ENCODE data around the gene CLDN6. TPM values are rescaled to one million over a fixed set of nuclear protein-coding genes. Genes with fewer than 3 reads are reported as not detected.
A peak's percentile ranks its signal among the peaks of the same experiment; 100 is the strongest.

Gene CLDN6
- total and polyA plus RNA-seq, 9 of the 15 experiments (the other 6 are each of a cell fraction or from before 2014, with no cell fraction given), result 0.22 to 0.75 (median 0.38) TPM; not detected in 3

DNA sequence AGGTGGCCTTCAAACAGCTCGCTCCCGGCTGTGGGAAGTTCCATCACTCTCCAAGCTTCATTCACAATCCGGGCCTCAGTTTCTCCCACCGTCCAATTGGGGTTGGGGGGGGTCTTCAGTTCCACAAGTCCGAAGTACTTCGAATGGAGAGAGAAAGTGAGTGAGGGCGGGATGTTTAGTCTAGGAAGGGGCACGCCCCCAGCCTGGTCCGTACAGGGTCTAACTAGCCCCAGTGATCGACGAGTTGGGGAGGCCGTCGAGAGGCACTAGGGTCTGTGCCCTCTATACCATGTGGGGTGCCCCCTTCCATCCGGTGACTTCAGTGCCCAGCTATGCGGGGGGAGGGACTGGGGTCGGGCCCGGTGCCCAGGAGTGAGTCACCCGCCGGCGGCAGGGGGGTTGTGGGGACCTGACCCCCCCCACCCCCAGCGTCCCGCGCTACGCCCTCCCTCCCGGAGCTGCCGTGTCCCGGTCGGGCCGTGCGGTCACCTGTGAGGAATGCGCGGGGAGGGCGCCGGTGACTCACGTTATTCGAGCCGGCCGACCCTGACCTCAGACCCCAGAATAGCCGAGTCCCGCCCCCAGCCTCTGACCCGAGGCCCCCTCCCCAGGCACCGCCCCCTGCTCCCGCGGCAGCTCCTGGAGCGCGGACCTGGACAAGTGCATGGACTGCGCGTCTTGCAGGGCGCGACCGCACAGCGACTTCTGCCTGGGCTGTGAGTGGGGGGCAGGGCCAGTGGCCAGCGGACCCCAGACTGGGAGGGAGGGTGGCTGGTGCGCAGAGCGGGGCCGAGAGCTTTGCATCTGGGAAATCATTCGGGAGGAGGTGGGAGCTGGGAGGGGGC lies 2.8 kb upstream of the CLDN6 start (continued):
- TF ChIP-seq, protein P1, sequence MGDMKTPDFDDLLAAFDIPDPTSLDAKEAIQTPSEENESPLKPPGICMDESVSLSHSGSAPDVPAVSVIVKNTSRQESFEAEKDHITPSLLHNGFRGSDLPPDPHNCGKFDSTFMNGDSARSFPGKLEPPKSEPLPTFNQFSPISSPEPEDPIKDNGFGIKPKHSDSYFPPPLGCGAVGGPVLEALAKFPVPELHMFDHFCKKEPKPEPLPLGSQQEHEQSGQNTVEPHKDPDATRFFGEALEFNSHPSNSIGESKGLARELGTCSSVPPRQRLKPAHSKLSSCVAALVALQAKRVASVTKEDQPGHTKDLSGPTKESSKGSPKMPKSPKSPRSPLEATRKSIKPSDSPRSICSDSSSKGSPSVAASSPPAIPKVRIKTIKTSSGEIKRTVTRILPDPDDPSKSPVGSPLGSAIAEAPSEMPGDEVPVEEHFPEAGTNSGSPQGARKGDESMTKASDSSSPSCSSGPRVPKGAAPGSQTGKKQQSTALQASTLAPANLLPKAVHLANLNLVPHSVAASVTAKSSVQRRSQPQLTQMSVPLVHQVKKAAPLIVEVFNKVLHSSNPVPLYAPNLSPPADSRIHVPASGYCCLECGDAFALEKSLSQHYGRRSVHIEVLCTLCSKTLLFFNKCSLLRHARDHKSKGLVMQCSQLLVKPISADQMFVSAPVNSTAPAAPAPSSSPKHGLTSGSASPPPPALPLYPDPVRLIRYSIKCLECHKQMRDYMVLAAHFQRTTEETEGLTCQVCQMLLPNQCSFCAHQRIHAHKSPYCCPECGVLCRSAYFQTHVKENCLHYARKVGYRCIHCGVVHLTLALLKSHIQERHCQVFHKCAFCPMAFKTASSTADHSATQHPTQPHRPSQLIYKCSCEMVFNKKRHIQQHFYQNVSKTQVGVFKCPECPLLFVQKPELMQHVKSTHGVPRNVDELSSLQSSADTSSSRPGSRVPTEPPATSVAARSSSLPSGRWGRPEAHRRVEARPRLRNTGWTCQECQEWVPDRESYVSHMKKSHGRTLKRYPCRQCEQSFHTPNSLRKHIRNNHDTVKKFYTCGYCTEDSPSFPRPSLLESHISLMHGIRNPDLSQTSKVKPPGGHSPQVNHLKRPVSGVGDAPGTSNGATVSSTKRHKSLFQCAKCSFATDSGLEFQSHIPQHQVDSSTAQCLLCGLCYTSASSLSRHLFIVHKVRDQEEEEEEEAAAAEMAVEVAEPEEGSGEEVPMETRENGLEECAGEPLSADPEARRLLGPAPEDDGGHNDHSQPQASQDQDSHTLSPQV (IDR thresholded peaks at IDR 0.05), result no peak; the same call in 1 of the 2 replicates
- no peak for TF ChIP-seq KLF6 (CRISPR knock-in tag; IDR thresholded peaks at IDR 0.05; ENCODE audit: borderline replicate concordance)
- TF ChIP-seq FIP1L1 (IDR thresholded peaks at IDR 0.05; ENCODE audit: low read depth, low read length, poor library complexity, severe bottlenecking), result peak; percentile 81
- TF ChIP-seq SMARCA4 (IDR thresholded peaks at IDR 0.05), result peak; percentile 70; the same call in 1 of the 2 replicates
- no peak for TF ChIP-seq CREBBP (IDR thresholded peaks at IDR 0.05; ENCODE audit: low read depth, low read length)
- TF ChIP-seq, protein P2, sequence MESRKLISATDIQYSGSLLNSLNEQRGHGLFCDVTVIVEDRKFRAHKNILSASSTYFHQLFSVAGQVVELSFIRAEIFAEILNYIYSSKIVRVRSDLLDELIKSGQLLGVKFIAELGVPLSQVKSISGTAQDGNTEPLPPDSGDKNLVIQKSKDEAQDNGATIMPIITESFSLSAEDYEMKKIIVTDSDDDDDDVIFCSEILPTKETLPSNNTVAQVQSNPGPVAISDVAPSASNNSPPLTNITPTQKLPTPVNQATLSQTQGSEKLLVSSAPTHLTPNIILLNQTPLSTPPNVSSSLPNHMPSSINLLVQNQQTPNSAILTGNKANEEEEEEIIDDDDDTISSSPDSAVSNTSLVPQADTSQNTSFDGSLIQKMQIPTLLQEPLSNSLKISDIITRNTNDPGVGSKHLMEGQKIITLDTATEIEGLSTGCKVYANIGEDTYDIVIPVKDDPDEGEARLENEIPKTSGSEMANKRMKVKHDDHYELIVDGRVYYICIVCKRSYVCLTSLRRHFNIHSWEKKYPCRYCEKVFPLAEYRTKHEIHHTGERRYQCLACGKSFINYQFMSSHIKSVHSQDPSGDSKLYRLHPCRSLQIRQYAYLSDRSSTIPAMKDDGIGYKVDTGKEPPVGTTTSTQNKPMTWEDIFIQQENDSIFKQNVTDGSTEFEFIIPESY (CRISPR knock-in tag; IDR thresholded peaks at IDR 0.05), result no peak
- TF ChIP-seq, protein P3, sequence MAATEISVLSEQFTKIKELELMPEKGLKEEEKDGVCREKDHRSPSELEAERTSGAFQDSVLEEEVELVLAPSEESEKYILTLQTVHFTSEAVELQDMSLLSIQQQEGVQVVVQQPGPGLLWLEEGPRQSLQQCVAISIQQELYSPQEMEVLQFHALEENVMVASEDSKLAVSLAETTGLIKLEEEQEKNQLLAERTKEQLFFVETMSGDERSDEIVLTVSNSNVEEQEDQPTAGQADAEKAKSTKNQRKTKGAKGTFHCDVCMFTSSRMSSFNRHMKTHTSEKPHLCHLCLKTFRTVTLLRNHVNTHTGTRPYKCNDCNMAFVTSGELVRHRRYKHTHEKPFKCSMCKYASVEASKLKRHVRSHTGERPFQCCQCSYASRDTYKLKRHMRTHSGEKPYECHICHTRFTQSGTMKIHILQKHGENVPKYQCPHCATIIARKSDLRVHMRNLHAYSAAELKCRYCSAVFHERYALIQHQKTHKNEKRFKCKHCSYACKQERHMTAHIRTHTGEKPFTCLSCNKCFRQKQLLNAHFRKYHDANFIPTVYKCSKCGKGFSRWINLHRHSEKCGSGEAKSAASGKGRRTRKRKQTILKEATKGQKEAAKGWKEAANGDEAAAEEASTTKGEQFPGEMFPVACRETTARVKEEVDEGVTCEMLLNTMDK (IDR thresholded peaks at IDR 0.05; ENCODE audit: borderline replicate concordance, insufficient read depth, low read depth, low read length, poor library complexity, severe bottlenecking), result no peak
- TF ChIP-seq CREM (IDR thresholded peaks at IDR 0.05; ENCODE audit: low read depth), result peak; percentile 14; the same call in 1 of the 2 replicates
- no peak for TF ChIP-seq RBM15 (IDR thresholded peaks at IDR 0.05; ENCODE audit: insufficient read depth, low read length)
- TF ChIP-seq, protein P4, sequence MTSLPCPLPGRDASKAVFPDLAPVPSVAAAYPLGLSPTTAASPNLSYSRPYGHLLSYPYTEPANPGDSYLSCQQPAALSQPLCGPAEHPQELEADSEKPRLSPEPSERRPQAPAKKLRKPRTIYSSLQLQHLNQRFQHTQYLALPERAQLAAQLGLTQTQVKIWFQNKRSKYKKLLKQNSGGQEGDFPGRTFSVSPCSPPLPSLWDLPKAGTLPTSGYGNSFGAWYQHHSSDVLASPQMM (CRISPR knock-in tag; IDR thresholded peaks at IDR 0.05), result no peak
- no peak for TF ChIP-seq POU5F1 (IDR thresholded peaks at IDR 0.05; ENCODE audit: borderline replicate concordance, low read depth, low read length, partially characterized antibody)
- TF ChIP-seq, protein P5, sequence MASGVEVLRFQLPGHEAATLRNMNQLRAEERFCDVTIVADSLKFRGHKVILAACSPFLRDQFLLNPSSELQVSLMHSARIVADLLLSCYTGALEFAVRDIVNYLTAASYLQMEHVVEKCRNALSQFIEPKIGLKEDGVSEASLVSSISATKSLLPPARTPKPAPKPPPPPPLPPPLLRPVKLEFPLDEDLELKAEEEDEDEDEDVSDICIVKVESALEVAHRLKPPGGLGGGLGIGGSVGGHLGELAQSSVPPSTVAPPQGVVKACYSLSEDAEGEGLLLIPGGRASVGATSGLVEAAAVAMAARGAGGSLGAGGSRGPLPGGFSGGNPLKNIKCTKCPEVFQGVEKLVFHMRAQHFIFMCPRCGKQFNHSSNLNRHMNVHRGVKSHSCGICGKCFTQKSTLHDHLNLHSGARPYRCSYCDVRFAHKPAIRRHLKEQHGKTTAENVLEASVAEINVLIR (CRISPR knock-in tag; IDR thresholded peaks at IDR 0.05), result no peak
- peak; percentile 33; the same call in 1 of the 2 replicates for TF ChIP-seq ZBTB1 (CRISPR knock-in tag; IDR thresholded peaks at IDR 0.05; ENCODE audit: borderline replicate concordance, low read depth)
- TF ChIP-seq ARID1B (IDR thresholded peaks at IDR 0.05), result peak; percentile 69; the same call in 1 of the 2 replicates
- no peak for TF ChIP-seq ZNF764 (CRISPR knock-in tag; IDR thresholded peaks at IDR 0.05; ENCODE audit: low read depth)
- no peak for TF ChIP-seq HNRNPK (IDR thresholded peaks at IDR 0.05; ENCODE audit: low read depth, low read length, poor library complexity, severe bottlenecking)

Data from K562 (cell line).